Skeletal muscle satellite cell (primary cell): ENCODE results near the gene COLEC12. TPM values are rescaled to one million over a fixed set of nuclear protein-coding genes. Genes with fewer than 3 reads are reported as not detected.

ENCODE experiments used
- H3K27me3 ChIP-seq: 2 replicates; pipeline ENCODE4 v1.7.0; 2013; ENCODE audit warnings: low read length; ENCODE audit not compliant: control insufficient read depth, insufficient read depth
- H3K36me3 ChIP-seq: 2 replicates; pipeline ENCODE4 v1.7.0; 2013; ENCODE audit warnings: mild to moderate bottlenecking, control low read depth, low read length; ENCODE audit not compliant: insufficient read depth
- H3K4me1 ChIP-seq: 2 replicates; pipeline ENCODE4 v1.7.0; 2013; ENCODE audit warnings: low read length; ENCODE audit not compliant: control insufficient read depth, insufficient read depth
- H3K4me2 ChIP-seq: 2 replicates; pipeline ENCODE4 v1.7.0; 2013; ENCODE audit warnings: mild to moderate bottlenecking, low read length
- H3K4me3 ChIP-seq: 2 replicates; pipeline ENCODE4 v1.7.0; 2013; ENCODE audit warnings: low read length
- H3K9ac ChIP-seq: 2 replicates; pipeline ENCODE4 v1.7.0; 2013; ENCODE audit warnings: mild to moderate bottlenecking, low read depth, low read length, moderate library complexity
- H3K9me3 ChIP-seq: replicated peaks from 2 replicates; pipeline ENCODE4 v1.7.0; 2013; ENCODE audit warnings: mild to moderate bottlenecking, control low read depth, low read length
- total RNA-seq: library from RNA; depleted of rRNA; stranded (reverse); fragments of >200 nt; gene quantifications from 2 replicates; pipeline ENCODE4 v1.2.3, GENCODE V29; 2012; rRNA removed

Gene COLEC12
- total RNA-seq = 5.3 and 16.2 TPM in 2 replicates

GRCh38 chr18:500632-501405 lies at the start of gene COLEC12:
COLEC12 (minus strand) TSS chr18:500701; CDS start chr18:500514, 187 bp downstream.
- Histone ChIP-seq H3K4me3 (peak within 1 kb of the TSS; percentile 44), H3K9ac (no peak within 1 kb of the TSS), H3K27me3 (peaks cover 69% of the 10 kb centered on the region), H3K36me3 (no peaks in the 10 kb centered on the region), H3K4me1 (peaks cover 12% of the 10 kb centered on the region), H3K9me3 (no peaks in the 10 kb centered on the region), H3K4me2 (peak within 1 kb of the TSS; percentile 79)

GRCh38 chr18:549967-550366 lies 49.5 kb upstream of the COLEC12 start:
- Histone ChIP-seq H3K9ac (no peak overlapping the region), H3K27me3 (peaks cover 13% of the 10 kb centered on the region), H3K9me3 (peaks cover 3% of the 10 kb centered on the region), H3K4me3 (no peak overlapping the region), H3K4me2 (no peak overlapping the region), H3K4me1 (no peaks in the 10 kb centered on the region), H3K36me3 (no peaks in the 10 kb centered on the region)

- H3K9ac ChIP-seq = no peak overlapping the region
- no peaks in the 10 kb centered on the region for H3K9me3 ChIP-seq
- no peak overlapping the region for H3K4me3 ChIP-seq
- H3K27me3 ChIP-seq = peaks cover 10% of the 10 kb centered on the region
- H3K4me2 ChIP-seq = no peak overlapping the region
- no peaks in the 10 kb centered on the region for H3K4me1 ChIP-seq
- no peaks in the 10 kb centered on the region for H3K36me3 ChIP-seq
Observed at GRCh38 chr18:543447-544078, 43.1 kb upstream of the COLEC12 start.

DNA sequence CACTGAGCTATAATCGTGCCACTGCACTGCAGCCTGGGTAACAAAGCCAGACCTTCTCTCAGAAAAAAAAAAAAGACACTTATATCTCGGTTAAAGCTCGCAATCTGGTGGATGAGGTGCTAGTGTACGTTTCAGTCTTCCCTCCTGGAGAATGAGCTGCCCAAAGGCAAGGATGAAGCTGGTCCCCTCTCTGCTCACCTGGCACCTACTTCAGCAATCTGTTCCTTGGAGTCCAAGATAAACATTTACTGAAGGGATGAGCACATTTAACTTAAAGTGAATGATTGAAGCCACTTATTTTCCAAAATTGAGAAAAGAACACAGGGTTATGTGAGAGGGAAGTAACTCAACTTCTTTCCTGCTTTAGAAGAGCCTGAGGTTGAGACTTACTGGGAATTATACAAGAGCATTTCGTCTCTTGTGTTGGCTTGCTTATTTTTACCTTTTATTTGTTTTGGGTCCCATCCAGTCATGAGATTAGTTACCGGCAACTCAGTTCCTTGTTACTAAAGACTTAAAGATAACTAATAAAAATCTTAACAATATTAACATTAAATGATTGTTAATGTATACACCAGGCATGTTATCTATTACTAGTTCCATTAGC lies 33.6 kb upstream of the COLEC12 start:
- no peaks in the 10 kb centered on the region for H3K9me3 ChIP-seq
- H3K27me3 ChIP-seq = peaks cover 3% of the 10 kb centered on the region
- no peak overlapping the region for H3K9ac ChIP-seq
- H3K4me1 ChIP-seq = no peaks in the 10 kb centered on the region
- H3K4me3 ChIP-seq = no peak overlapping the region
- H3K4me2 ChIP-seq = no peak overlapping the region
- H3K36me3 ChIP-seq = no peaks in the 10 kb centered on the region

GRCh38 chr18:532632-533031 lies 32.1 kb upstream of the COLEC12 start:
- no peaks in the 10 kb centered on the region for H3K4me1 ChIP-seq
- H3K4me3 ChIP-seq = no peak overlapping the region
- no peak overlapping the region for H3K4me2 ChIP-seq
- no peaks in the 10 kb centered on the region for H3K36me3 ChIP-seq
- no peaks in the 10 kb centered on the region for H3K9me3 ChIP-seq
- H3K27me3 ChIP-seq = peaks cover 3% of the 10 kb centered on the region
- H3K9ac ChIP-seq = no peak overlapping the region

DNA sequence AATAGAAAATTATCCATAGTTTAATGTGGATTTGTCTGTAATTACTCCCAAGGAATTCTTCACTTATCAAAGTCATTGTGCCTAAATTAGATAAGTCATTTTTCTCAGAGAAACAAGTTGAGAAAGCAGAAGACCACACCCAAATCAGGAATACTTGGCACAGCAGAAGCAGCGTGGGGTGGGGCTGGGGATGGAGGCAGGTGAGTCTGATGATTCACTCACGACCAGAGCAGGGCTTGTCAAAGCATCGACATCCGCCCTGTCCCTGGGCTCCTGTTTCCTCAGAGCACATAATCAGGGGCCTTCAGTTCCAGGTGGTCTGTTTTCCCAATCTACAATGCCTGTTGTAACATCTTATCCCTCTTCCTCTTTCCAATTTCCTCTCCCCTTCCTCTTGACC lies 31.5 kb upstream of the COLEC12 start:
- peaks cover 3% of the 10 kb centered on the region for H3K27me3 ChIP-seq
- H3K4me3 ChIP-seq = no peak overlapping the region
- no peaks in the 10 kb centered on the region for H3K9me3 ChIP-seq
- H3K4me1 ChIP-seq = no peaks in the 10 kb centered on the region
- H3K4me2 ChIP-seq = no peak overlapping the region
- H3K36me3 ChIP-seq = no peaks in the 10 kb centered on the region
- H3K9ac ChIP-seq = no peak overlapping the region

DNA sequence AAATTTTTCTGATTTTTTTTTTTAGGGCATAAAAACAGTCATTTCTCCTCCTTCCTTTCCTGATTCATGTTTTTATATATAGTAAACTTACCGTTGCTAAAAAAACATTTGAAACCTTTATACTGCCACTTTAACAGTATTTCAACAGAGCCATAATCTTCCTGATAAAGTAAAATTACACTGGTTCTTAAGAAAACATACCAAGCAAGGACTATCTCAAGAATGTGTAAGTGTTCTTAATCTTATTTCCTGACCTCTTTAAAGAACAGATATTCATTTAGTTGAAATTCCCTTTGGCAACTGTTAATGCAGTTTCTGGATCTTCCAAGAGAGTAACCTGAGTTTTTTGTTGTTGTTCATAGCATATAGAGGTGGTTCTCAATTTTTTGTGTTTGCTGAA lies 26.6 kb upstream of the COLEC12 start:
- Histone ChIP-seq H3K36me3 (no peaks in the 10 kb centered on the region), H3K9me3 (no peaks in the 10 kb centered on the region), H3K4me2 (no peak overlapping the region), H3K4me1 (peaks cover 17% of the 10 kb centered on the region), H3K4me3 (no peak overlapping the region), H3K27me3 (no peaks in the 10 kb centered on the region), H3K9ac (no peak overlapping the region)

GRCh38 chr18:526681-527080 lies 26.2 kb upstream of the COLEC12 start:
- Histone ChIP-seq H3K27me3 (no peaks in the 10 kb centered on the region), H3K4me1 (peaks cover 17% of the 10 kb centered on the region), H3K9ac (no peak overlapping the region), H3K4me3 (no peak overlapping the region), H3K4me2 (no peak overlapping the region), H3K36me3 (no peaks in the 10 kb centered on the region), H3K9me3 (no peaks in the 10 kb centered on the region)

DNA sequence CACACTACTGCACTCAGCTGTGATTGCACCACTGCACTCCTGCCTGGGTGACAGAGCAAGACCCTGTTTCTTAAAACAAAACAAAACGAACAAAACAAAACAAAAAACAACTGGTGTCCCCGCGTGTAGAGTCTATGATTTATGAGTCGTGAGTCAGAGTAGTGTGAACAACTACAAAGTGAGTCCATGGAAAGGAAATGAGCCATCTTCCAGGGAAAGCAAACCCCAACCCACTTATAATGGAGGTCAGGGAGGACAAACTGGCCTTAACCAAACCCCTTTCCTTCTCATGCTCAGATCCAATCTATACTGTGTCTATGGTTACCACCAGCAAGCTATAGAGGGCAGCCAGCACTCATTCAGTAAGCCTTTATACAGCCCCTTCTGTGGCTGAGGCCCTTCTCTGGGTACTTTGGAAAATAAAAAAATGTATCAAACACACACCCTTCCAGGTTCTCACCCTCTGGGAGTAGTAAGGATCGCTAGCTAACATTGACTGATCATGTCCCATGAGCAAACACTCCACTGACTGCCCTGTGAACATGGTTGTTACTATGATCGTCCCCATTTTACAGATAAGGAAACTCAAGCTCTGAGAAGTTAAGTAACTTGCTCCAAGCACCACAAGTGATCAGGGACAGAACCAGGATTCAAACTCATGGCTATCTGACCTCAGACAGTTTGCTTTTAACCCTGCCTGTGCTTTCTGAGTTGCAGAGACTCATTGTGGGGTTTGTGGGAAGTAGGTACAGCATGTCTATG lies 24.7 kb upstream of the COLEC12 start:
- peaks cover 17% of the 10 kb centered on the region for H3K4me1 ChIP-seq

DNA sequence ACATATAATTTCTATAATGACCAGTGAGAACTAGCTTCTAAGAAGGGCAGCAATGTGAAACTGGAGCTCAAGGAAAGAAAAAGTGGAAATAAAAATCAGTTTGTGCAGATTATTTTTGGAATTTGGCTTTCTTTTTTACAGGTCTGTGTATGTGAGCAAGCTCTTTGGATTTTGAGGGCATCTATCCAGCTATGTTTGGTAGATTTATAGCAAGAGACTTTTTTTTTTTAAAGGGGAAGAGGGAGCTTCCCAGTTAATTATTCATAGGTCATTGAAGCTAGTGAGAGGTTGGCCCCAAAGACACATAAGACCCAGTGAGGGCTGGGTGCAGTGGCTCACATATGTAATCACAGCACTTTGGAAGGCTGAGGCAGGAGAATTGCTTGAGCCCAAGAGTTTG lies 24.0 kb upstream of the COLEC12 start:
- peaks cover 17% of the 10 kb centered on the region for H3K4me1 ChIP-seq
- H3K9me3 ChIP-seq = no peaks in the 10 kb centered on the region
- no peaks in the 10 kb centered on the region for H3K27me3 ChIP-seq
- no peak overlapping the region for H3K4me3 ChIP-seq
- no peak overlapping the region for H3K9ac ChIP-seq
- no peak overlapping the region for H3K4me2 ChIP-seq
- no peaks in the 10 kb centered on the region for H3K36me3 ChIP-seq

More for the DNA sequence above, 24.7 kb upstream of the COLEC12 start:
- Histone ChIP-seq H3K9ac (no peak overlapping the region), H3K27me3 (no peaks in the 10 kb centered on the region), H3K36me3 (no peaks in the 10 kb centered on the region), H3K9me3 (no peaks in the 10 kb centered on the region), H3K4me2 (peak overlapping the region; percentile 6), H3K4me3 (no peak overlapping the region)

DNA sequence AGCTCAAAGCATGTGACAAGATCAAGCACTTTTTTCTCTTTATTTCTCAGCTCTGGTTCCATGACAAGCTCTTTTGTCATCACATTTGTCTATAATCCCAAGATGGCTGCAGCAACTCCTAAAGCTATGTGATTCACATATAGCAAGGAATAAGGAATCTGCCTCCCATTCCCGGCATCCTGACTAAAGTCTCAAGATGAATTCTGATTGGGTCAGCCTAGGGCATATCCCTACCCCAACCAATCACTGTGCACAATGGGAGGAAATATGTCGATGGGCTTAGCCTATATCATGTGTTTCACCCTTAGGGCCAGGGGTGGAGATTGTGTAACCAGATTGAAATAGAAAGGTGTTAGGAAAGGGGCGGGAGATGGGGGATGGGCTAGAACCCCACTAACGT lies 23.1 kb upstream of the COLEC12 start:
- Histone ChIP-seq H3K4me3 (no peak overlapping the region), H3K27me3 (no peaks in the 10 kb centered on the region), H3K4me1 (peaks cover 24% of the 10 kb centered on the region), H3K9me3 (no peaks in the 10 kb centered on the region), H3K4me2 (no peak overlapping the region), H3K9ac (no peak overlapping the region), H3K36me3 (no peaks in the 10 kb centered on the region)
